Sigmoid colon (tissue), 4 donors: ENCODE results near the gene VSTM4.

ENCODE experiments used
- CTCF ChIP-seq, 4 experiments: fragments of 450-650 bp in 3 of 4; fragments of 200-600 bp in 1 of 4; IDR thresholded peaks; one replicate each; pipeline ENCODE4 v1.5.1; 2016 to 2019; ENCODE audit warnings: antibody characterized with exemption in 4 of 4, mild to moderate bottlenecking in 3 of 4, moderate library complexity in 2 of 4
- EP300 ChIP-seq, 4 donors: sonication (generic); formaldehyde crosslinking; IDR thresholded peaks; one replicate each; pipeline ENCODE4 v1.6.1; 2017; ENCODE audit warnings: antibody characterized with exemption in 4 of 4

- TF ChIP-seq CTCF (IDR thresholded peaks at IDR 0.05): no peak
- TF ChIP-seq EP300 (IDR thresholded peaks at IDR 0.05): no peak
These were observed 74.7 kb downstream of the VSTM4 start for GRCh38 chr10:49040601-49041000.
